ENCODE data around the gene ZDHHC17. TPM values are rescaled to one million over a fixed set of nuclear protein-coding genes. Genes with fewer than 3 reads are reported as not detected.

The ZDHHC17 gene
- total and polyA plus RNA-seq, 2 of the 13 experiments (the other 11 are each of a cell fraction or from before 2014, with no cell fraction given): 36.7 to 38.5 TPM

GRCh38 chr12:76810671-76811419 is 46.9 kb downstream of the ZDHHC17 start (continued):
- no peak for TF ChIP-seq PCBP1 (IDR thresholded peaks at IDR 0.05; ENCODE audit: borderline replicate concordance, low read depth, low read length)
- no peak for TF ChIP-seq CBX5 (CRISPR knock-in tag; IDR thresholded peaks at IDR 0.05; ENCODE audit: borderline replicate concordance)

GRCh38 chr12:76811976-76812375 is 48.1 kb downstream of the ZDHHC17 start:
- Histone ChIP-seq H3K4me2 (ENCODE audit: low read depth, low read length) (no peak overlapping the region), H3K4me3 (replicated peaks in 1 of 3; ENCODE audit: insufficient read depth in 1 of 3, low read depth in 2 of 3, low read length in 3 of 3) (no peak overlapping the region), H3K79me2 (ENCODE audit: insufficient read depth, low read length) (no peaks in the 10 kb centered on the region), H3K9me3 (ENCODE audit: low read length) (no peaks in the 10 kb centered on the region), H3K9ac (ENCODE audit: insufficient read depth, low read depth, low read length) (no peak overlapping the region), H3K27me3 (ENCODE audit: control insufficient read depth in 1 of 2, insufficient read depth in 2 of 2, low read length in 2 of 2) (no peaks in the 10 kb centered on the region), H3K36me3 (replicated peaks in 1 of 2; ENCODE audit: control insufficient read depth in 1 of 2, insufficient read depth in 2 of 2, low read length in 2 of 2) (peaks cover 2 to 42% of the 10 kb centered on the region in 2 experiments; a peak in 3 of 5 replicates), H3K4me1 (ENCODE audit: insufficient read depth, low read length) (no peaks in the 10 kb centered on the region), H2AFZ (ENCODE audit: low read length) (no peak overlapping the region), H3K27ac (ENCODE audit: extremely low read length, insufficient read depth, low read length) (no peak overlapping the region), H4K20me1 (ENCODE audit: insufficient read depth, low read length) (no peaks in the 10 kb centered on the region)
- no peak for ATAC-seq
- CTCF ChIA-PET (ENCODE audit: low intra/inter-chr PET ratio, low total read pairs): no interaction called here
- BruUV-seq (replicated peaks): no TSS peak
- TF ChIP-seq CEBPB (IDR thresholded peaks at IDR 0.05; ENCODE audit: borderline replicate concordance, low read depth, low read length) (peak; percentile 45; the same call in 1 of the 2 replicates), SNAPC2 (CRISPR knock-in tag; IDR thresholded peaks at IDR 0.05) (no peak)
- no peak for FAIRE-seq
- WGBS (ENCODE audit: low lambda C conversion rate): 100% methylated on average over 1 of the region's 1 CpG
- in situ Hi-C loops (cut with HindIII; ENCODE audit: extremely low pct_ligation_motif_present, low pct_unique_long_range_greater_than_20kb) (no loop called here), intact Hi-C loops (cut with micrococcal nuclease; ENCODE audit: unreplicated experiment) (no loop called here)
- no peak for DNase-seq (ENCODE audit: low spot score)
- POLR2A ChIA-PET: no interaction called here

GRCh38 chr12:76813265-76813664 is 49.4 kb downstream of the ZDHHC17 start:
- Histone ChIP-seq H2AFZ (ENCODE audit: low read length) (no peak overlapping the region), H3K27ac (ENCODE audit: extremely low read length, insufficient read depth, low read length) (no peak overlapping the region), H3K79me2 (ENCODE audit: insufficient read depth, low read length) (no peaks in the 10 kb centered on the region), H3K4me2 (ENCODE audit: low read depth, low read length) (no peak overlapping the region), H3K9ac (ENCODE audit: insufficient read depth, low read depth, low read length) (no peak overlapping the region), H3K9me3 (ENCODE audit: low read length) (no peaks in the 10 kb centered on the region), H3K4me1 (ENCODE audit: insufficient read depth, low read length) (no peaks in the 10 kb centered on the region), H3K36me3 (replicated peaks in 1 of 2; ENCODE audit: control insufficient read depth in 1 of 2, insufficient read depth in 2 of 2, low read length in 2 of 2) (peaks cover 2 to 33% of the 10 kb centered on the region in 2 experiments; a peak in 3 of 5 replicates), H3K27me3 (ENCODE audit: control insufficient read depth in 1 of 2, insufficient read depth in 2 of 2, low read length in 2 of 2) (no peaks in the 10 kb centered on the region), H3K4me3 (replicated peaks in 1 of 3; ENCODE audit: insufficient read depth in 1 of 3, low read depth in 2 of 3, low read length in 3 of 3) (no peak overlapping the region), H4K20me1 (ENCODE audit: insufficient read depth, low read length) (no peaks in the 10 kb centered on the region)
- DNase-seq (ENCODE audit: low spot score) (no peak), FAIRE-seq (no peak), ATAC-seq (no peak)
- ChIA-PET CTCF (ENCODE audit: low intra/inter-chr PET ratio, low total read pairs) (no interaction called here), POLR2A (no interaction called here)
- in situ Hi-C loops (cut with HindIII; ENCODE audit: extremely low pct_ligation_motif_present, low pct_unique_long_range_greater_than_20kb): no loop called here
- BruUV-seq (replicated peaks): no TSS peak
- intact Hi-C loops (cut with micrococcal nuclease; ENCODE audit: unreplicated experiment): no loop called here
- TF ChIP-seq ZFP82 (CRISPR knock-in tag; IDR thresholded peaks at IDR 0.05; ENCODE audit: borderline replicate concordance) (no peak), ZNF770 (CRISPR knock-in tag; IDR thresholded peaks at IDR 0.05) (no peak), TARDBP (CRISPR knock-in tag; IDR thresholded peaks at IDR 0.05) (no peak), SNAPC2 (CRISPR knock-in tag; IDR thresholded peaks at IDR 0.05) (no peak), ZNF576 (CRISPR knock-in tag; IDR thresholded peaks at IDR 0.05) (no peak), KDM6A (CRISPR knock-in tag; IDR thresholded peaks at IDR 0.05; ENCODE audit: low read depth) (no peak), CEBPB (IDR thresholded peaks at IDR 0.05; ENCODE audit: borderline replicate concordance, low read depth, low read length) (no peak), ZNF138 (CRISPR knock-in tag; IDR thresholded peaks at IDR 0.05; ENCODE audit: low read depth) (no peak), ZBTB39 (CRISPR knock-in tag; IDR thresholded peaks at IDR 0.05) (no peak), RCOR2 (CRISPR knock-in tag; IDR thresholded peaks at IDR 0.05) (no peak)

Measured in HepG2 (cell line).